K562 (cell line): ENCODE results near the gene LUM. TPM values are rescaled to one million over a fixed set of nuclear protein-coding genes. Genes with fewer than 3 reads are reported as not detected.

Source experiments
- ATAC-seq: fragments of 200-7000 bp; cut with Tn5 transposase; 3 replicates; pipeline ENCODE4 v1.9.1; 2020; ENCODE audit warnings: moderate library complexity
- BruUV-seq: library from RNA; stranded (reverse); fragments of 400-500 nt; replicated peaks from 2 replicates; lab custom pipeline; 2021; lab: Mats Ljungman, UMichigan
- CTCF ChIA-PET: fragments of 300-600 bp; formaldehyde crosslinking; extraction: SDS; loops from one replicate; lab custom pipeline; 2021; ENCODE audit warnings: low intra/inter-chr PET ratio; lab: Yijun Ruan, JAX
- POLR2A ChIA-PET: fragments of 300-600, 350-650 bp; sonication (Branson Sonifier 250); formaldehyde crosslinking; extraction: SDS; loops from one replicate; lab custom pipeline; 2021; ENCODE audit warnings: antibody characterized with exemption, inconsistent platforms; lab: Yijun Ruan, JAX
- DNase-seq, 4 experiments: peaks; one replicate each; pipeline versions ENCODE4 v3.0.0 to v3.0.0-alpha.2; 2011 to 2018; ENCODE audit warnings: low spot score in 3 of 4, mixed read lengths in 3 of 4; ENCODE audit errors: extremely low read depth in 1 of 4
- FAIRE-seq: peaks from 2 replicates; lab custom pipeline; 2011; peaks lifted over from hg19 to GRCh38; lab: Jason Lieb, UNC
- H2AFZ ChIP-seq: 2 replicates; pipeline ENCODE4 v1.6.0; 2011; ENCODE audit warnings: low read depth, low read length, control low read depth, inconsistent platforms
- H3K27ac ChIP-seq: fragments of 200-600 bp; 3 replicates; pipeline ENCODE4 v1.8.0; 2011; ENCODE audit warnings: low read depth, mild to moderate bottlenecking, control low read depth, inconsistent platforms, low read length, moderate library complexity, mixed read lengths; ENCODE audit errors: extremely low read depth
- H3K27me3 ChIP-seq, 2 experiments: fragments of 300-600 bp in 1 of 2; 2 replicates in 1 of 2; 3 replicates in 1 of 2; pipeline versions ENCODE4 v1.6.0 to v1.8.0; 2011; ENCODE audit warnings: inconsistent platforms in 2 of 2, low read length in 2 of 2, mild to moderate bottlenecking in 1 of 2, mixed read lengths in 1 of 2, moderate library complexity in 1 of 2; ENCODE audit not compliant: control insufficient read depth in 2 of 2, insufficient read depth in 2 of 2
- H3K36me3 ChIP-seq: fragments of 300-600 bp; 3 replicates; pipeline ENCODE4 v1.8.0; 2011; ENCODE audit warnings: mild to moderate bottlenecking, low read length, inconsistent platforms; ENCODE audit not compliant: control insufficient read depth, insufficient read depth
- H3K4me1 ChIP-seq, 2 experiments: fragments of 200-600 bp in 1 of 2; replicated peaks in 1 of 2; 2 replicates in 1 of 2; 3 replicates in 1 of 2; pipeline versions ENCODE4 v1.5.1 to v1.8.0; 2011; ENCODE audit warnings: inconsistent platforms in 2 of 2, low read length in 2 of 2, mild to moderate bottlenecking in 1 of 2, mixed read lengths in 1 of 2, moderate library complexity in 1 of 2; ENCODE audit not compliant: control insufficient read depth in 2 of 2, insufficient read depth in 2 of 2
- H3K4me2 ChIP-seq: 2 replicates; pipeline ENCODE4 v1.6.1; 2011; ENCODE audit warnings: low read length, control low read depth, inconsistent platforms, mixed read lengths; ENCODE audit not compliant: insufficient read depth
- H3K4me3 ChIP-seq: fragments of 200-600 bp; sonication (generic), shearing (Covaris generic); 2 replicates; pipeline ENCODE4 v1.5.1; 2016; ENCODE audit warnings: control low read depth, inconsistent platforms
- H3K79me2 ChIP-seq: fragments of 200-600 bp; 3 replicates; pipeline ENCODE4 v1.8.0; 2011; ENCODE audit warnings: low read length, inconsistent platforms; ENCODE audit not compliant: control insufficient read depth, insufficient read depth
- H3K9ac ChIP-seq, 2 experiments: 2 replicates each; pipeline versions ENCODE4 v1.6.0 to v1.6.1; 2011; ENCODE audit warnings: low read depth in 2 of 2, low read length in 2 of 2, control low read depth in 1 of 2, inconsistent platforms in 1 of 2, mild to moderate bottlenecking in 1 of 2, mixed read lengths in 1 of 2; ENCODE audit not compliant: insufficient read depth in 1 of 2
- H3K9me1 ChIP-seq: one replicate; pipeline ENCODE4 v1.6.0; 2011; ENCODE audit warnings: inconsistent platforms, mild to moderate bottlenecking, low read length, moderate library complexity; ENCODE audit not compliant: control insufficient read depth, insufficient read depth
- H3K9me3 ChIP-seq: replicated peaks from 2 replicates; pipeline ENCODE4 v1.5.1; 2011; ENCODE audit warnings: low read depth, low read length, inconsistent platforms; ENCODE audit not compliant: control insufficient read depth, insufficient read depth
- H4K20me1 ChIP-seq: replicated peaks from 2 replicates; pipeline ENCODE4 v1.6.1; 2011; ENCODE audit warnings: low read length, inconsistent platforms, mixed read lengths; ENCODE audit not compliant: control insufficient read depth, insufficient read depth
- BACH1 ChIP-seq: fragments of 200-800 bp; sonication (Bioruptor generic); IDR thresholded peaks from 2 replicates; pipeline ENCODE4 v1.6.1; 2016; ENCODE audit warnings: missing genetic modification characterization, missing compliant biosample characterization
- CSDE1 ChIP-seq, 2 experiments: fragments of 450-650 bp; IDR thresholded peaks; 2 replicates each; pipeline ENCODE4 v1.6.1; 2016; ENCODE audit warnings: mild to moderate bottlenecking in 1 of 2
- DMBX1 ChIP-seq: fragments of 250-450 bp; sonication (Bioruptor Pico); IDR thresholded peaks from 2 replicates; pipeline ENCODE4 v1.8.0; 2022; ENCODE audit warnings: inconsistent platforms, mild to moderate bottlenecking, moderate library complexity, borderline replicate concordance
- FOXK2 ChIP-seq, 2 experiments: fragments of 450-650 bp; IDR thresholded peaks in 1 of 2; conservative IDR thresholded peaks in 1 of 2; 2 replicates each; pipeline ENCODE4 v1.6.1; 2016; ENCODE audit warnings: low read depth in 2 of 2, mild to moderate bottlenecking in 1 of 2
- FUS ChIP-seq: fragments of 200-400 bp; formaldehyde crosslinking; optimal IDR thresholded peaks from 2 replicates; pipeline ENCODE3; 2017; ENCODE audit warnings: low read depth, low read length
- HMG20A ChIP-seq: fragments of 450-650 bp; formaldehyde crosslinking; conservative IDR thresholded peaks from 2 replicates; pipeline ENCODE4 v1.4.0; 2020; ENCODE audit warnings: mild to moderate bottlenecking, mixed read lengths
- KAT8 ChIP-seq: fragments of 450-650 bp; IDR thresholded peaks from 2 replicates; pipeline ENCODE4 v1.6.1; 2016; ENCODE audit warnings: low read depth, mild to moderate bottlenecking
- NFIC ChIP-seq: fragments of 450-650 bp; IDR thresholded peaks from 2 replicates; pipeline ENCODE4 v1.6.1; 2017; ENCODE audit warnings: mild to moderate bottlenecking, inconsistent platforms
- PATZ1 ChIP-seq: fragments of 250-450 bp; sonication (Bioruptor Pico); IDR thresholded peaks from 2 replicates; pipeline ENCODE4 v1.5.0; 2020; ENCODE audit warnings: mild to moderate bottlenecking, borderline replicate concordance
- RBM39 ChIP-seq: fragments of 200-400 bp; formaldehyde crosslinking; optimal IDR thresholded peaks from 2 replicates; pipeline ENCODE3; 2018; ENCODE audit warnings: low read depth, low read length
- SMAD3 ChIP-seq: fragments of 450-650 bp; formaldehyde crosslinking; conservative IDR thresholded peaks from 2 replicates; pipeline ENCODE4 v1.4.0; 2020; ENCODE audit warnings: mild to moderate bottlenecking
- TSC22D4 ChIP-seq: fragments of 450-650 bp; IDR thresholded peaks from 2 replicates; pipeline ENCODE4 v1.6.1; 2016; ENCODE audit warnings: missing genetic modification characterization, missing biosample characterization, control low read depth
- YBX1 ChIP-seq: fragments of 450-650 bp; IDR thresholded peaks from 2 replicates; pipeline ENCODE4 v1.7.1; 2016; ENCODE audit warnings: mild to moderate bottlenecking
- ZNF274 ChIP-seq: IDR thresholded peaks from 2 replicates; pipeline ENCODE4 v1.6.1; 2011; ENCODE audit warnings: low read depth, mild to moderate bottlenecking, low read length, moderate library complexity, borderline replicate concordance
- ZNF780A ChIP-seq: fragments of 250-450 bp; sonication (Bioruptor Pico); IDR thresholded peaks from 2 replicates; pipeline ENCODE4 v1.5.0; 2021; ENCODE audit warnings: mild to moderate bottlenecking
- WGBS: fragments of 100-300 bp; shearing (Covaris generic); methylation state at CpG from one replicate; pipeline ENCODE4 v1.1.6; 2016; ENCODE audit warnings: low coverage, mixed read lengths; ENCODE audit not compliant: insufficient coverage; ENCODE audit errors: missing lambda C conversion rate; 5-methylcytosine and 5-hydroxymethylcytosine counted together
- in situ Hi-C: fragments of 300-500 bp; cut with MboI; formaldehyde crosslinking; loops from 4 replicates; pipeline ENCODE4 v1.15.0; 2018; ENCODE audit warnings: inconsistent platforms, mixed read lengths
- intact Hi-C: fragments of 100-400 bp; cut with micrococcal nuclease; formaldehyde crosslinking; loops from 2 replicates; pipeline ENCODE4 v1.14.2; 2022
- polyA plus RNA-seq, 8 experiments: library from polyadenylated mRNA; depleted of rRNA in 4 of 8; stranded (reverse) in 5 of 8; unstranded in 3 of 8; fragments of >200 nt; fragmentation: Nextera tagmentation in 2 of 8; fragmentation: Illumina TruSeq in 1 of 8; extraction: Ambion mirVana in 2 of 8; extraction: Trizol in 1 of 8; gene quantifications; 2 replicates each; pipeline versions ENCODE4 v1.2.1 to v1.2.3, GENCODE V29; 2011 to 2014; ENCODE audit warnings: inconsistent platforms in 1 of 8, missing spikeins in 1 of 8
- total RNA-seq, 7 experiments: library from RNA; depleted of rRNA in 6 of 7; stranded (reverse); fragments of >200 nt in 6 of 7; fragmentation: Illumina TruSeq in 2 of 7; extraction: Trizol in 2 of 7; gene quantifications; 2 replicates each; pipeline versions ENCODE4 v1.2.1 to v1.2.3, GENCODE V29; 2011 to 2021; ENCODE audit warnings: low replicate concordance in 1 of 7

Gene LUM
- total and polyA plus RNA-seq, 9 of the 15 experiments (the other 6 are each of a cell fraction or from before 2014, with no cell fraction given) = 0.40 TPM; not detected in 8

DNA sequence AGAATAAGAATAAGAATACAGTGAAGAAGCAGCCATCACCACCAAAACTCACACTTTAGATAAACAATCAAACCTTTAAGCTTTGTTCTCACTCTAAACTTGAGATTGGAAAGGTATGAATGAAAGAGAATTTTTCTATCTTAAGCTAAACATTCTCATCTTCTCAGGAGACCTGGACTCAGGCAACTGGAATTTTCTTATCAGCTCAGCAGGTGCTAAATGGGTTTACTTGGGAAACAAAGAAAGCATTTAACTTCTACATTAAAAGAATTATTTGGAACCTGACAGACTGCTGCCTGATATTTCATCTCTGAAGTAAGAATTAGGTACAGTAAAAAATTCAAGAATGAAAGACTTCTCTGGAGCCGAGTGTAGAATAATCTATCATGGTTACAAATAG is 32.8 kb downstream of the LUM start:
- Histone ChIP-seq H3K9me3 (no peaks in the 10 kb centered on the region), H2AFZ (no peak overlapping the region), H3K79me2 (no peaks in the 10 kb centered on the region), H3K36me3 (no peaks in the 10 kb centered on the region), H3K4me2 (no peak overlapping the region), H3K27ac (no peak overlapping the region), H3K4me1 (no peaks in the 10 kb centered on the region), H3K9ac (no peak overlapping the region), H3K27me3 (no peaks in the 10 kb centered on the region), H3K4me3 (no peak overlapping the region), H3K9me1 (no peaks in the 10 kb centered on the region), H4K20me1 (no peaks in the 10 kb centered on the region)
- ChIA-PET CTCF (no interaction called here), POLR2A (no interaction called here)
- FAIRE-seq = no peak
- DNase-seq = no peak
- TF ChIP-seq TSC22D4 (tag) = no peak
- TF ChIP-seq YBX1 = no peak
- no peak for TF ChIP-seq PATZ1 (CRISPR knock-in tag)
- no peak for TF ChIP-seq FUS
- no peak for TF ChIP-seq ZNF274
- no peak for TF ChIP-seq NFIC
- no peak for TF ChIP-seq HMG20A (CRISPR knock-in tag)
- TF ChIP-seq BACH1 (tag) = no peak
- no peak for TF ChIP-seq DMBX1
- no peak for TF ChIP-seq RBM39
- TF ChIP-seq SMAD3 (CRISPR knock-in tag) = no peak
- TF ChIP-seq KAT8 = no peak
- no peak for TF ChIP-seq FOXK2 (conservative IDR thresholded peaks at IDR 0.05 in 1 of 2, IDR thresholded peaks at IDR 0.05 in 1 of 2; ENCODE audit: low read depth in 2 of 2)
- TF ChIP-seq ZNF780A (CRISPR knock-in tag) = no peak
- no peak for TF ChIP-seq CSDE1 (IDR thresholded peaks at IDR 0.05)
- BruUV-seq = no TSS peak
- ATAC-seq = no peak
- intact Hi-C loops = no loop called here
- 0% methylated on average over 1 of the region's 1 CpG for WGBS
- in situ Hi-C loops = no loop called here
